Measurements from ENCODE around the gene RPS5. TPM values are rescaled to one million over a fixed set of nuclear protein-coding genes. Genes with fewer than 3 reads are reported as not detected.
A peak's percentile ranks its signal among the peaks of the same experiment; 100 is the strongest.

RPS5 gene
- total RNA-seq, 1 donor from 2014 or later, result 1,982 TPM

GRCh38 chr19:58353717-58354477, 33.2 kb upstream of the RPS5 start:
- TF ChIP-seq CTCF (IDR thresholded peaks at IDR 0.05), result no peak
- no peak overlapping the region for H3K27ac Mint-ChIP-seq
- peaks cover 25% of the 10 kb centered on the region for H3K4me1 Mint-ChIP-seq
- H3K36me3 Mint-ChIP-seq (ENCODE audit: low read depth), result peaks cover 6% of the 10 kb centered on the region
- no peak overlapping the region for H3K4me3 Mint-ChIP-seq
- ChIA-PET CTCF (no interaction called here), POLR2A (interaction anchor here (1.0 kb wide), 1 partner anchor 104 kb away, joined by 3 read pairs; no protein-coding TSS in a partner anchor)
- no peaks in the 10 kb centered on the region for H3K27me3 Mint-ChIP-seq
- no peaks in the 10 kb centered on the region for H3K9me3 Mint-ChIP-seq
- no peak for ATAC-seq (ENCODE audit: low read depth)
- intact Hi-C loops (cut with micrococcal nuclease), result no loop called here
- DNase-seq, result no peak

- Mint-ChIP-seq H3K4me3 (no peak overlapping the region), H3K27ac (no peak overlapping the region), H3K36me3 (ENCODE audit: low read depth) (peaks cover 4% of the 10 kb centered on the region), H3K9me3 (no peaks in the 10 kb centered on the region), H3K27me3 (peaks cover 2% of the 10 kb centered on the region), H3K4me1 (peaks cover 23% of the 10 kb centered on the region)
- no peak for DNase-seq
- no peak for ATAC-seq (ENCODE audit: low read depth)
- POLR2A ChIA-PET, result interaction anchor here (1.0 kb wide), 1 partner anchor 105 kb away, joined by 3 read pairs; no protein-coding TSS in a partner anchor
- intact Hi-C loops (cut with micrococcal nuclease), result no loop called here
- CTCF ChIA-PET, result no interaction called here
- no peak for TF ChIP-seq CTCF (IDR thresholded peaks at IDR 0.05)
These were observed 32.5 kb upstream of the RPS5 start for GRCh38 chr19:58354478-58355030.

- DNase-seq, result no peak
- CTCF ChIA-PET, result no interaction called here
- no peak for ATAC-seq (ENCODE audit: low read depth)
- Mint-ChIP-seq H3K9me3 (no peaks in the 10 kb centered on the region), H3K4me3 (peak overlapping the region; percentile 28), H3K4me1 (peaks cover 20% of the 10 kb centered on the region), H3K27ac (no peak overlapping the region), H3K27me3 (peaks cover 2% of the 10 kb centered on the region), H3K36me3 (ENCODE audit: low read depth) (peaks cover 2% of the 10 kb centered on the region)
- intact Hi-C loops (cut with micrococcal nuclease), result no loop called here
- no peak for TF ChIP-seq CTCF (IDR thresholded peaks at IDR 0.05)
- POLR2A ChIA-PET, result interaction anchor here (1.2 to 1.8 kb wide), 2 partner anchors 8 to 30 kb away, joined by 3 to 14 read pairs; no protein-coding TSS in a partner anchor
These were observed 31.8 kb upstream of the RPS5 start for GRCh38 chr19:58355215-58355796.

- no peak overlapping the region for H3K27ac Mint-ChIP-seq
- intact Hi-C loops (cut with micrococcal nuclease), result no loop called here
- H3K36me3 Mint-ChIP-seq (ENCODE audit: low read depth), result no peaks in the 10 kb centered on the region
- DNase-seq (no peak), ATAC-seq (ENCODE audit: low read depth) (peak; percentile 69)
- no peaks in the 10 kb centered on the region for H3K9me3 Mint-ChIP-seq
- H3K4me3 Mint-ChIP-seq, result peak overlapping the region; percentile 56
- CTCF ChIA-PET, result no interaction called here
- no peak for TF ChIP-seq CTCF (IDR thresholded peaks at IDR 0.05)
- POLR2A ChIA-PET, result interaction anchor here (0.5 to 1.8 kb wide), 5 partner anchors 9 to 202 kb away, joined by 3 to 14 read pairs (median 4); partner anchors contain the start of gene ZSCAN22
- peaks cover 2% of the 10 kb centered on the region for H3K27me3 Mint-ChIP-seq
- H3K4me1 Mint-ChIP-seq, result peaks cover 18% of the 10 kb centered on the region
These were observed 30.9 kb upstream of the RPS5 start for GRCh38 chr19:58355908-58356765.

Measured in activated B cell treated with CpG ODN at 0.5 μM for 24 hours (primary cell).